Left ventricle myocardium inferior (tissue), 1 donor: ENCODE measurements around the gene COPB2. TPM values are rescaled to one million over a fixed set of nuclear protein-coding genes. Genes with fewer than 3 reads are reported as not detected.

Experiments
- DNase-seq: peaks from one replicate; pipeline ENCODE4 v3.0.0-alpha.2; 2020
- H3K27ac ChIP-seq: fragments of 200-600 bp; replicated peaks from 2 replicates; pipeline ENCODE4 v1.8.0; 2021
- H3K27me3 ChIP-seq: fragments of 200-600 bp; 2 replicates; pipeline ENCODE4 v1.8.0; 2021; ENCODE audit warnings: low read depth
- H3K36me3 ChIP-seq: fragments of 200-600 bp; 2 replicates; pipeline ENCODE4 v1.8.0; 2021
- H3K4me1 ChIP-seq: fragments of 200-600 bp; 2 replicates; pipeline ENCODE4 v1.8.0; 2021
- H3K4me3 ChIP-seq: fragments of 200-600 bp; 2 replicates; pipeline ENCODE4 v1.8.0; 2021; ENCODE audit warnings: mild to moderate bottlenecking, moderate library complexity
- H3K9me3 ChIP-seq: fragments of 200-600 bp; replicated peaks from 2 replicates; pipeline ENCODE4 v1.8.0; 2021
- intact Hi-C: fragments of 100-400 bp; cut with micrococcal nuclease; formaldehyde crosslinking; loops from one replicate; pipeline ENCODE4 v1.11.0; 2022
- total RNA-seq: library from RNA; stranded (reverse); fragmentation: NEBNext Ultra II Directional; extraction: Animal tissue kit (Norgen Biotek cat#: 25700); gene quantifications from one replicate; pipeline ENCODE4 v1.2.1, GENCODE V29; 2021
- TF ChIP-seq, protein P1 (sequence below): fragments of 200-600 bp; IDR thresholded peaks from 2 replicates; pipeline ENCODE4 v1.8.0; 2021; ENCODE audit warnings: antibody characterized with exemption, mild to moderate bottlenecking, borderline replicate concordance
- donor health status: DM: no; HTN: yes; CAD: no; lungs with severe emphysema.

The COPB2 gene
- total RNA-seq, 1 donor from 2014 or later = 68.8 TPM

DNA sequence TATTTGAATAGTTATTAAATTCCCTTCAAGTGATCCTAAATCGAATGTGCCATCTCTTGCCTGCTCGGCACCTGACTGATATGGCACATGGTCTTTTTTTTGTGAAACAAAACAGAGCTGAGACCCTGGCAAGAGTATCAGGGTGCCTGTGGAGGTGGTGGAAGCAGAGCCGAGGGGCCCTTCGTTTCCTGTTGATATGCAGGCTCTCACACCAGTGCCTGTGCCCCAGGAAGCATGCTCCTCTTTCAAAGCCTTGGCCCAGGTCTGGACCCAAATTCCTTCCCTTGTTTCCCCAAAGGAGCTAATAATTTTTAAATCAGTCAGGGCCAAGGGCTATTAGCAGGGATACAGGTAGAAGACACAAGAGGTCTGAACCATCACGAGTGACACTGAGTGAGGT lies 67.1 kb downstream of the COPB2 start:
- Histone ChIP-seq H3K36me3 (no peaks in the 10 kb centered on the region), H3K4me3 (no peak overlapping the region), H3K9me3 (no peaks in the 10 kb centered on the region), H3K4me1 (no peaks in the 10 kb centered on the region), H3K27ac (no peak overlapping the region), H3K27me3 (peaks cover 24% of the 10 kb centered on the region)
- intact Hi-C loops = no loop called here
- TF ChIP-seq, protein P1, sequence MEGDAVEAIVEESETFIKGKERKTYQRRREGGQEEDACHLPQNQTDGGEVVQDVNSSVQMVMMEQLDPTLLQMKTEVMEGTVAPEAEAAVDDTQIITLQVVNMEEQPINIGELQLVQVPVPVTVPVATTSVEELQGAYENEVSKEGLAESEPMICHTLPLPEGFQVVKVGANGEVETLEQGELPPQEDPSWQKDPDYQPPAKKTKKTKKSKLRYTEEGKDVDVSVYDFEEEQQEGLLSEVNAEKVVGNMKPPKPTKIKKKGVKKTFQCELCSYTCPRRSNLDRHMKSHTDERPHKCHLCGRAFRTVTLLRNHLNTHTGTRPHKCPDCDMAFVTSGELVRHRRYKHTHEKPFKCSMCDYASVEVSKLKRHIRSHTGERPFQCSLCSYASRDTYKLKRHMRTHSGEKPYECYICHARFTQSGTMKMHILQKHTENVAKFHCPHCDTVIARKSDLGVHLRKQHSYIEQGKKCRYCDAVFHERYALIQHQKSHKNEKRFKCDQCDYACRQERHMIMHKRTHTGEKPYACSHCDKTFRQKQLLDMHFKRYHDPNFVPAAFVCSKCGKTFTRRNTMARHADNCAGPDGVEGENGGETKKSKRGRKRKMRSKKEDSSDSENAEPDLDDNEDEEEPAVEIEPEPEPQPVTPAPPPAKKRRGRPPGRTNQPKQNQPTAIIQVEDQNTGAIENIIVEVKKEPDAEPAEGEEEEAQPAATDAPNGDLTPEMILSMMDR = no peak
- DNase-seq = no peak

DNA sequence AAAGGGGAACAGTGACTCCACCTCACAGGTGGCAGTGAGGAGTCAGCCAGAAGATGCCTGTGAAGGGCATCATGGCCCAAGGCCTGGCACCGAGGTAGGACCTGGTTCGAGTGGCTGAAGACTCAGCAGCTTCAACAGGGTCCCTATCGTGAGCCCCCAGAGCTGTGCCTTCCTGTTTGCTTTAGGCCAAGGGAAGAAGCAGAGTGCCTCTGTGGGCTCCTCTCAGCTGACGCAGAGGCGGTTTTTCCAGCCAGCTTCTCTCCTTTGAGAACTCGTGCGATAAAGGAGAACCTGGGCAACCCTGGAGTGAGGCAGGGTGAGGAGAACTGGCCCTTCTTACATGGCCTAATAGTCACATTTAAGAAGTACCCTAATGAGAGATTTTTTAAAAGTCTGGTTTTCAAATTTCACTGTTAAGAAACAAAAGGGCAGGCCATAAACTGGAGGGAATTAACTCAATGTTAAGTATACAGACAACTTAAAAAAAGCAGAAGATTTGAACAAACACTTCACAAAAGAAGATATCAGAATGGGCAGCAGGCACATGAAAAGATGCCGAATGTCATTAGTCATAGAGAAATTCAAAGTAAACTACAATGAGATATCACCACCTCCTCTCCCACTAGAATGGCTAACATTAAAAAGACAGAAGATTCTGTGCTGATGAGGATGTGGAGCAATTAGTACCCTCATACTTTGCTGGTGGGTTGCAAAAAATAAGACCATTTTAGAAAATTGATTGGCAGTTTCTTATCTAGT lies 68.7 kb downstream of the COPB2 start:
- H3K4me3 ChIP-seq = no peak overlapping the region
- H3K4me1 ChIP-seq = no peaks in the 10 kb centered on the region
- TF ChIP-seq, protein P1 = no peak
- no peak overlapping the region for H3K27ac ChIP-seq
- H3K27me3 ChIP-seq = peaks cover 37% of the 10 kb centered on the region
- DNase-seq = no peak
- intact Hi-C loops = no loop called here
- no peaks in the 10 kb centered on the region for H3K36me3 ChIP-seq
- H3K9me3 ChIP-seq = no peaks in the 10 kb centered on the region

DNA sequence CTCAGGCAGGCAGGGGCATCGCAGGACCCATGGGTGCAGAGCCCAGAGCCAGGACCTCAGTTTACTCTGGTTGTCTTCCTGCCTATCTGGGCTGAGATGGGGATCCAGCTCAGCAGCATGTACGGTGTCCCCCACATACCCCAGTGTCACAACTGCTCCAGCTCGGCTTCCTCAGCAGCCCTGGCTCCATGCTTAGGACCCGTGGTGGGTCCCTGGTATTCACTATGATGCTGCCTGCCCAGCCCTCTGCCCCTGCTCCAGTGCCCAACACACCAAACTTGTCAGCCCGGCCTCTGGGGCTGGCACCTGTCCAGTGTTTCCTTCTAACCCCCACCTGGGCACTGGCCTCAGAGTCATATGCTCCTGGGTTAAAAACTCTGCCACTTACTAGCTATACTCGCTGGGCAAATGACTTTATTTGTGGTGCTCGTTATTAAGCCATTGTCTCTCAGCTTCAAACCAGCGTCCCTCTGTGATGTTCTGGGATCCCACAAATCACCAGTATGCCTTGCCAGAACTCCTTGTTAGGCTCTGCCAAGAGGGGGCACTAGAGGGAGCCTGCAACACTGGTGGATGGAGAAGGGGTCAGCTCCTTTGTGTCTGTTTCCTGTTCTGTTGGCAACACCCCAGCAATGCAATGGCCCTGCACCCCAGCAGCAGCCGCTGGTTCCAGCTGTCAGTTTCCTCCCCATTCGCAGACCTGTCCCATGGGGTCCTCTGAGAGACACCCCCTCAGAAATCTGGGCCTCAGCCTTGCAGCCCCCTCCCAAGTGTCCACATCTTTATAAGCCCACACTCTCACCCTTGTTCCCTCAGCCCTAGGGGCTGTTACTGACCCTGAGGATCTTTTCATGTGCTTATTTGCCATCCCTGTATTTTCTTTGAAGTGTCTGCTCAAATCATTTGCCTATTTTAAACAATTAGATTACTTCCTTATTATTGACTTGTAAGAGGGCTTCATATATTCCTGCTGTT lies 69.7 kb downstream of the COPB2 start:
- Histone ChIP-seq H3K27me3 (peaks cover 45% of the 10 kb centered on the region), H3K27ac (no peak overlapping the region), H3K4me1 (no peaks in the 10 kb centered on the region), H3K4me3 (no peak overlapping the region), H3K36me3 (no peaks in the 10 kb centered on the region), H3K9me3 (no peaks in the 10 kb centered on the region)
- intact Hi-C loops = no loop called here
- no peak for DNase-seq
- TF ChIP-seq, protein P1 = peak; percentile 29

DNA sequence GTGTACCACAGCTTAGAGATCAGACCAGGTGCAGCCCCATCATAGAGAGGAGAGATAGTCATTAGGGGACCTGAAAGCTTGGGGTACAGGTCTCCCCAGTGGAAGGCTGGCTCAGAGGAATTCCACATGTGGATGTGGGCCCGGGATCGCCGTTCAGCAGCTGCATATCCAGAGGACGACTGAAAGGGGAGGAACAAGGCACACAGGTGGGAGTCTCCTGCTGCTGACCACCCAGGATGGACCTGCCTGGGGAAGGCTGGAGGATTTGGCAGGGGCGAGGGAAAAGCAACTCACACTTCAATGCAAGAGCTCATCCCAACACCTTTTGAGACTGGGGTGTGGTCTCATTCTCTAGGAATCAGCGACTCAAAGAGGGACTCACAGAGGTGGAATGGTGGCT lies 70.6 kb downstream of the COPB2 start:
- no peak overlapping the region for H3K4me3 ChIP-seq
- intact Hi-C loops = no loop called here
- H3K27ac ChIP-seq = no peak overlapping the region
- H3K27me3 ChIP-seq = peaks cover 54% of the 10 kb centered on the region
- no peaks in the 10 kb centered on the region for H3K36me3 ChIP-seq
- no peaks in the 10 kb centered on the region for H3K9me3 ChIP-seq
- no peak for DNase-seq
- no peaks in the 10 kb centered on the region for H3K4me1 ChIP-seq
- TF ChIP-seq, protein P1 = no peak

DNA sequence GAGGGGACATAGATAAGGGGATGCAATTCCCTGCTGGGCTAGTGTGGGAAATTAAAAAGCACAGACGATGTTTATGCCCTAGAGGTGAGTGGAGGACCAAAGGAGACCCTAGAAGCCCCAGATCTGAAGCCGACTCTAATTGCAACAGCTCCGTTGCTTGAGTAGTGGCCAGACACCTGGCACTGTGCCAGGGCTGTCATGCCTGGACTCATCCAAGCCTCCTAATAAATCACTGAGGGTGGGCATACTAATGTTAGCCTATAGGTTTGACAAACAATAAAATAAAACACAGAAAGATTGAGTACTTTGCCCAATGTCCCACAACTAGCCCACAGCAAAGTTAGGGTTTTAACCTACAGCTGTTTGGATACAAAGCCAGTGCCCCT lies 71.0 kb downstream of the COPB2 start:
- no peak for DNase-seq
- H3K36me3 ChIP-seq = no peaks in the 10 kb centered on the region
- no peaks in the 10 kb centered on the region for H3K9me3 ChIP-seq
- no peak overlapping the region for H3K4me3 ChIP-seq
- TF ChIP-seq, protein P1 = no peak
- peaks cover 56% of the 10 kb centered on the region for H3K27me3 ChIP-seq
- H3K27ac ChIP-seq = no peak overlapping the region
- no peaks in the 10 kb centered on the region for H3K4me1 ChIP-seq
- intact Hi-C loops = no loop called here
